ENCODE measurements around the gene PGM2.
"Not testable (repeated sequence)": the region's sequence is repeated elsewhere in the genome, so short reads cannot be mapped to it uniquely, and the experiment has no call there.

PGM2 gene

GRCh38 chr4:37815591-37815990, 10.9 kb upstream of the PGM2 start:
- DNase-seq (ENCODE audit: extremely low spot score) = no peak
- ChIA-PET POLR2A (no interaction called here), CTCF (no interaction called here)
- TF ChIP-seq, protein P1, sequence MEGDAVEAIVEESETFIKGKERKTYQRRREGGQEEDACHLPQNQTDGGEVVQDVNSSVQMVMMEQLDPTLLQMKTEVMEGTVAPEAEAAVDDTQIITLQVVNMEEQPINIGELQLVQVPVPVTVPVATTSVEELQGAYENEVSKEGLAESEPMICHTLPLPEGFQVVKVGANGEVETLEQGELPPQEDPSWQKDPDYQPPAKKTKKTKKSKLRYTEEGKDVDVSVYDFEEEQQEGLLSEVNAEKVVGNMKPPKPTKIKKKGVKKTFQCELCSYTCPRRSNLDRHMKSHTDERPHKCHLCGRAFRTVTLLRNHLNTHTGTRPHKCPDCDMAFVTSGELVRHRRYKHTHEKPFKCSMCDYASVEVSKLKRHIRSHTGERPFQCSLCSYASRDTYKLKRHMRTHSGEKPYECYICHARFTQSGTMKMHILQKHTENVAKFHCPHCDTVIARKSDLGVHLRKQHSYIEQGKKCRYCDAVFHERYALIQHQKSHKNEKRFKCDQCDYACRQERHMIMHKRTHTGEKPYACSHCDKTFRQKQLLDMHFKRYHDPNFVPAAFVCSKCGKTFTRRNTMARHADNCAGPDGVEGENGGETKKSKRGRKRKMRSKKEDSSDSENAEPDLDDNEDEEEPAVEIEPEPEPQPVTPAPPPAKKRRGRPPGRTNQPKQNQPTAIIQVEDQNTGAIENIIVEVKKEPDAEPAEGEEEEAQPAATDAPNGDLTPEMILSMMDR (IDR thresholded peaks at IDR 0.05; ENCODE audit: control extremely low read depth, extremely low read depth, low read depth, missing control alignments) = no peak

- DNase-seq (ENCODE audit: extremely low spot score) = no peak
- ChIA-PET CTCF (interaction anchor here (1.9 kb wide), 1 partner anchor 12 kb away, joined by 5 read pairs; no protein-coding TSS in a partner anchor), POLR2A (no interaction called here)
- TF ChIP-seq, protein P1 (IDR thresholded peaks at IDR 0.05; ENCODE audit: control extremely low read depth, extremely low read depth, low read depth, missing control alignments) = no peak
Measured at GRCh38 chr4:37816006-37816405, 10.5 kb upstream of the PGM2 start.

DNA sequence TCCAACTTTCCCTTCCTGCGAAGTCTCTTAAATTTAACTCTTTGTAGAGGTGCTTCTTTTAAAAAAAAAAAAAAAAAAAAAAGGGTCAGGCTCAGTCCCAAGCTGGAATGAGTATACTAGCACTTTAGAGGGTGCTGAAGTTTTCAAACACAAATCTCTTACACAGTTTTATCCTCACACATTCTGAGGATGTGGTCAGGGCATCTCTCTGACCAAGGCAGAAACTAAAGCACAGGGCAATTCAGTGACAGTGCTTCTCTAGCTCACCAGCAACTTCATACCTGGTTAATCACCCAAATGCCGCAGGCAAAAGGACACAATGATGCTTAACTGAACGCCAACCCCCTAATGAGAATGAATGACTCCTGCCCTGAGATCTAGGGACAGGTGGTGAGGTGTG, 9.8 kb upstream of the PGM2 start:
- TF ChIP-seq, protein P1 (IDR thresholded peaks at IDR 0.05; ENCODE audit: control extremely low read depth, extremely low read depth, low read depth, missing control alignments) = no peak
- no peak for DNase-seq (ENCODE audit: extremely low spot score)
- ChIA-PET POLR2A (no interaction called here), CTCF (interaction anchor here (1.9 kb wide), 1 partner anchor 13 kb away, joined by 5 read pairs; no protein-coding TSS in a partner anchor)

DNA sequence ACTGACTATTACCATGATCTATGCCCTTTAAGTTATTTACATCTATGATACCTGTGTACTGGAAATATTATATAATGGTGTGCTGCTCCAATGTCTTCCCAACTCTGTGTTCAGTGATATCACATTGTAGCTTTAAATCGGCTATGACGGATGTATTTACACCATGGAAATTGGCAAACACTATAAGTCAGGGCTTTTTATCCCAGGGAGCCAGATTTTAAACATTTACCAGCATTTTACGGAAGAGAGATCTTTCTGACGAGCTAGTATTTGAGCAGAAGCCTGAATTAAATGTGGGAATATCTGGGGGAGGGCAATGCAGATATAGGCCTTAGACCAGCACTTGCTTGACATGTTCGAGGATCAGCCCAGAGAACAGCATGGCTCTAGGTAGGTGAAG, 7.7 kb upstream of the PGM2 start:
- ChIA-PET POLR2A (no interaction called here), CTCF (interaction anchor here (1.1 to 1.2 kb wide), 2 partner anchors 11 to 15 kb away, joined by 3 to 4 read pairs; no protein-coding TSS in a partner anchor)
- TF ChIP-seq, protein P1 (IDR thresholded peaks at IDR 0.05; ENCODE audit: control extremely low read depth, extremely low read depth, low read depth, missing control alignments) = no peak
- no peak for DNase-seq (ENCODE audit: extremely low spot score)

GRCh38 chr4:37820458-37820857, 6.0 kb upstream of the PGM2 start:
- CTCF ChIA-PET; POLR2A ChIA-PET; DNase-seq (ENCODE audit: extremely low spot score): not testable (repeated sequence)

GRCh38 chr4:37821953-37822605, 4.4 kb upstream of the PGM2 start:
- POLR2A ChIA-PET = no interaction called here
- TF ChIP-seq, protein P1 (IDR thresholded peaks at IDR 0.05; ENCODE audit: control extremely low read depth, extremely low read depth, low read depth, missing control alignments) = no peak
- no peak for DNase-seq (ENCODE audit: extremely low spot score)
- CTCF ChIA-PET = no interaction called here

GRCh38 chr4:37825501-37825900, 985 bp upstream of the PGM2 start:
- DNase-seq (ENCODE audit: extremely low spot score) = not testable (repeated sequence)
- POLR2A ChIA-PET = interaction anchor here (1.1 to 1.6 kb wide), 2 partner anchors 13 to 67 kb away, joined by 3 to 8 read pairs; no protein-coding TSS in a partner anchor
- CTCF ChIA-PET = interaction anchor here (1.0 to 2.9 kb wide), 4 partner anchors 10 to 26 kb away, joined by 3 to 15 read pairs (median 8); no protein-coding TSS in a partner anchor
